Stimulated activated CD4-positive, alpha-beta T cell treated with anti-CD3 and anti-CD28 coated beads, Interleukin-1b, Interleukin-23, amount 100 ng/mL, for 1 hour (primary cell): Measurements from ENCODE around the gene C6orf52.
"Not testable (repeated sequence)": the region's sequence is repeated elsewhere in the genome, so short reads cannot be mapped to it uniquely, and the experiment has no call there.

Experiments used
- DNase-seq, 2 donors: peaks; one replicate each; pipeline ENCODE4 v3.0.0-alpha.2; 2020; ENCODE audit warnings: low read depth in 2 of 2

The C6orf52 gene

GRCh38 chr6:10694302-10695085, at the start of gene C6orf52, which contains the start of gene PAK1IP1:
Gene C6orf52, minus strand, starts transcription at chr6:10694616. Its CDS starts 7,066 bp downstream, at chr6:10687550.
Gene PAK1IP1, plus strand, starts transcription at chr6:10694972. Its CDS starts 14 bp downstream, at chr6:10694986.
- peak; percentile 79 to 84 for DNase-seq

GRCh38 chr6:10743515-10743914, 49.1 kb upstream of the C6orf52 start:
- DNase-seq: no peak

GRCh38 chr6:10742251-10742650, 47.8 kb upstream of the C6orf52 start:
- no peak for DNase-seq

GRCh38 chr6:10741643-10742042, 47.2 kb upstream of the C6orf52 start:
- not testable (repeated sequence) for DNase-seq

- no peak for DNase-seq
Observed at GRCh38 chr6:10740061-10740460, 45.6 kb upstream of the C6orf52 start.

- no peak for DNase-seq
Observed at GRCh38 chr6:10736731-10737130, 42.3 kb upstream of the C6orf52 start.

GRCh38 chr6:10733863-10734262, 39.4 kb upstream of the C6orf52 start:
- DNase-seq: no peak

GRCh38 chr6:10733151-10733715, 38.8 kb upstream of the C6orf52 start:
- no peak for DNase-seq

GRCh38 chr6:10730254-10730653, 35.8 kb upstream of the C6orf52 start:
- no peak for DNase-seq

- DNase-seq: no peak
Observed at GRCh38 chr6:10725716-10726115, 31.3 kb upstream of the C6orf52 start.

GRCh38 chr6:10725044-10725443, 30.6 kb upstream of the C6orf52 start:
- no peak for DNase-seq

- no peak for DNase-seq
Observed at GRCh38 chr6:10723567-10723881, 29.1 kb upstream of the C6orf52 start.

- peak; percentile 32 to 67 for DNase-seq
Observed at GRCh38 chr6:10722820-10723566, 28.6 kb upstream of the C6orf52 start, which contains the start of gene TMEM14C. Gene TMEM14C, plus strand, starts transcription at chr6:10723070. Its CDS starts 1,544 bp downstream, at chr6:10724614.

- DNase-seq: no peak
Observed at GRCh38 chr6:10722570-10722819, 28.1 kb upstream of the C6orf52 start.

GRCh38 chr6:10721850-10722569, 27.6 kb upstream of the C6orf52 start:
- no peak for DNase-seq

GRCh38 chr6:10720960-10721849, 26.8 kb upstream of the C6orf52 start:
- DNase-seq: not testable (repeated sequence)

GRCh38 chr6:10720265-10720959, 26.0 kb upstream of the C6orf52 start:
- DNase-seq: peak in 1 of 2 donors; percentile 20

GRCh38 chr6:10719964-10720264, 25.5 kb upstream of the C6orf52 start:
- no peak for DNase-seq

- DNase-seq: no peak
Observed at GRCh38 chr6:10719296-10719963, 25.0 kb upstream of the C6orf52 start.

GRCh38 chr6:10713962-10714361, 19.5 kb upstream of the C6orf52 start:
- no peak for DNase-seq
